ENCODE data around the gene OR1F1.
A peak's percentile ranks its signal among the peaks of the same experiment; 100 is the strongest.
"Not testable (repeated sequence)": the region's sequence is repeated elsewhere in the genome, so short reads cannot be mapped to it uniquely, and the experiment has no call there.

OR1F1 gene

DNA sequence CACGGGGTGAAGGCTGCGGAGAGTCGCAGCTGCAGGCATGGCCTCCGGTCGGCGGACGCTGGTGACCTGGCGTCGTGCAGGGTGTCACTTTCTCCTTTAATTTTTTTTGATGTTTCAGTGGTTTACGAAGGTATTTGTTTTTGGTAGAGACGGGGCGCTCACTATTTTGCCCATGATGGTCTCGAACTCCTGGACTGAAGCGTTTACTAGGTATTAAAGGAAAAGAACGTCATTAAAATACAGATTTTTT lies 36.1 kb upstream of the OR1F1 start:
- no peak for DNase-seq

- DNase-seq: peak; percentile 88
Measured at GRCh38 chr16:3152277-3152990, 35.6 kb upstream of the OR1F1 start.

DNA sequence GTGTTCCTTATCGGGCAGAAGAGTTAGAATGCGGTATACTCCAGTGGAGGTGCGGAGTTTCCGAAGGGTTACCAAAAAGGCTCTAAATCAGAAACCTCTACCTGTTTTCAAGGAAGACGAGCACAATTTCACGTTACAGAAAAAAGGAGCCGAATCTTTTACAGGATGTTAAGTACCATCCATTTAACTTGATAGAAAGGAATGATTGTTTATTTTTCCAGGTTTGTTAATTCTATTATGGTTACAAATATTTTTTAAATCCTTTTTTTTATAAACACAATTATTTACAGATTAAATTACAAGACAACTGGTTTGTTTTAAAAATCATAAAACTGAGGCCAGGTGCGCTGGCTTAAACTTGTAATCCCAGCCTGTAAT lies 35.0 kb upstream of the OR1F1 start:
- DNase-seq: no peak

GRCh38 chr16:3155181-3155580 lies 32.8 kb upstream of the OR1F1 start:
- DNase-seq: no peak

GRCh38 chr16:3155972-3156371 lies 32.0 kb upstream of the OR1F1 start:
- no peak for DNase-seq

GRCh38 chr16:3157229-3158025 lies 30.6 kb upstream of the OR1F1 start:
- peak; percentile 94 for DNase-seq

GRCh38 chr16:3158026-3158509 lies 29.9 kb upstream of the OR1F1 start:
- no peak for DNase-seq

DNA sequence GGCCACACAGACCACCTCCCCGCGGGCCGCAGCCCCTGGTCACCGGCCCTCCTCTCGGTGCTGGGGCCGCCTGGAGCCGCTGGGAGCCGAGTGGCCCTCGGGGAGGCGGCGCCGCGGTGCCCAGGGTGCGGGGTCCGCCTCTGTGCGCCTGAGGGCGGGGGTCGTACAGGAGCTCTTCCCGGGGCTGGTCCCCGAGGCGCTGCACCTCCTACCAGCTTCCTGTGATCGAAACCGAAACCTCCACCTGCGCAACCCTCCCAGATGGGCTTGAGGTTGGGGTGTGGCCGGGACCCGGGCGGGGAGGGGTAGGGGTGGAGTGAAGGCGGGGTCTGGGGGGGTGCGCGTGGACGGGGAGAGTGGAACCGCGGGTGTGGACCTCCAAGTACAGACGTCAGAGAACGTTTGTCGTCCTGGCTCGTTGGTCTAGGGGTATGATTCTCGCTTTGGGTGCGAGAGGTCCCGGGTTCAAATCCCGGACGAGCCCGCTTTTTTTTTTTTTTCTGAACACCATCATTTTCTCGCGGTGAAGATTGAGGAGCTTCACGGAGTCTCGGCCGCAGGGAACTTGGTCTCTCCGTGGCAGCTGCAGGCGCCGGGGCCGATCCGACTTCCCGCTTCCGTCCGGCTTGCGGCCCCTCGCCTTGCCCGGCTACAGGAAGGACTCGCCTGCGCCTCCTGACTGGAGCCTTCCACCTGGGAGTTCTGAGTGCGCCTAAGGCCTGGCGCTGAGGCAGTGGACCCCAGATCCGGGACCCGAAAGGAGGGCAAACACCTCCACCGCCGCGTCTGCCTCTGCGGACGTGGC lies 29.3 kb upstream of the OR1F1 start:
- DNase-seq: peak; percentile 65

GRCh38 chr16:3161235-3162018 lies 26.6 kb upstream of the OR1F1 start:
- no peak for DNase-seq

- DNase-seq: no peak
Measured at GRCh38 chr16:3164121-3164991, 23.6 kb upstream of the OR1F1 start.

DNA sequence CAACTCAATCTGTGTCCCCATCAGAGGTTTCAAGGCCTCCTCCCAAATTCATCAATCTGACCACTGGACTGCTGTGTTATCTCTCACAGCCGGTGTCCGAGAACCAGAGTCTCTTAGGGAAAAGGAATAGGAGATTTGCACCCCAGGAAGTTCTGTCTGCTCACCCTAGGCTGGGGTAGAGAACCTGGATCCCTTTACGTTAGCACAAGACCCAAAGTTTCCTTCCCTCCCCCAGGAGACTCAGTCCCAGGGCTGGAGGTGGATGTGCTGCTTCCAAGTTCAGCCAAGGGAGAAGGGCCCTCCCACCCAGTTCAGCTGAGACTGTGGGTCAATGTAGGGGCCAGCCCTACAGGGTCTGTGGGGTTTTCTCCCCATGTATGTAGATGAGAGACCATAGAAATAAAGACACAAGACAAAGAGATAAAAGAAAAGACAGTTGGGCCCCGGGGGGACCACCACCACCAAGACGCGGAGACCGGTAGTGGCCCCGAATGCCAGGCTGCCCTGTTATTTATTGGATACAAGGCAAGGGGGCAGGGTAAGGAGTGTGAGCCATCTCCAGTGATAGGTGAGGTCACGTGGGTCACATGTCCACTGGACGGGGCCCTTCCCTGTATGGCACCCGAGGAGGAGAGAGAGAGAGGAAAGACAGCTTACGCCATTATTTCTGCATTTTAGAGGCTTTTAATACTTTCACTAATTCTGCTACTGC lies 22.7 kb upstream of the OR1F1 start:
- no peak for DNase-seq

GRCh38 chr16:3166505-3166886 lies 21.5 kb upstream of the OR1F1 start:
- no peak for DNase-seq

DNA sequence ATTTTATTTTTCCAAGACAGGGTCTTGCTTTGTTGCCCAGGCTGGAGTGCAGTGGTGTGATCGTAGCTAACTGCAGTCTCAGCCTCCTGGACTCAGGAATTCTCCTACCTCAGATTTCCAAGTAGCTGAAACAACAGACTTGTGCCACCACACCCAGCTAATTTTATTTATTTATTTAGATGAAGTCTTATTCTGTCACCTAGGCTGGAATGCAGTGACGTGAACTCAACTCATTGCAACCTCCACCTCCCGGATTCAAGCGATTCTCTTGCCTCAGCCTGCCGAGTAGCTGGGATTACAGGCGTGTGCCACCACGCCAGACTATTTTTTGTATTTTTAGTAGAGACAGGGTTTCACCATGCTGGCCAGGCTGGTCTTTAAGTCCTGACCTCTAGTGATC lies 19.3 kb upstream of the OR1F1 start:
- DNase-seq: not testable (repeated sequence)

- no peak for DNase-seq
Measured at GRCh38 chr16:3170440-3171180, 17.4 kb upstream of the OR1F1 start.

DNA sequence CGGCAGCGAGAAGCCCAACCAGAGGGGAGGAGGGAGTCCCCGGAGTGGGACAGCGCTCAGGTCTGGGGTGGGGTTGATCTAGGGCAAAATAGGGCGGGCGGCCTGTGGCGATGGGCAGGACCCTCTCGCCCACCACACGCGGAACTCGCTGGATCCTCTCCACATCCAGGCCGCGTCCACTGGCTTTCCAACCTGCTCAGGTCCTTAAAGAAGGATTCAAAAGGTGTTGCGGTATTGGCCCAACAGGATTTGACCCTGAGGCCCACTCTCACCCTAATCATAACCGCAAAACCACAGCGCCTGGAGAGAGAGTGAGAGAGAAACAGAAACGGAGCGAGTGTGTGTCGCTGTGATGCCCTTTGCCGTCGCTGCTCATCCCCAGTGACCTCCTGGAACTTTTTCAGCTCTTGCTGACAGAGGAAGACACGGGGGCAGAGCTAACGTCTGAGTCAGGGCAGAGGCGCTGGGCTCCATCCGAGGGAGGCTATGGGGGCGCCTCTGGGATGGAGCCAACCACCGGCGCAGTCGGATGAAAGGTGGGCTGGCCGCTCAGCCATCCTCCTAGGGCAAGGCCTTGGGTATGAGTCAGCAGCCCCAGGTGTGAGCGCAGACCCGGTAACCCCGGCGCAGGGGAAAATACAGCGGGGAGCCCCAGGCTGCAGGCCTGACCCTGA lies 16.7 kb upstream of the OR1F1 start:
- DNase-seq: peak; percentile 20

DNA sequence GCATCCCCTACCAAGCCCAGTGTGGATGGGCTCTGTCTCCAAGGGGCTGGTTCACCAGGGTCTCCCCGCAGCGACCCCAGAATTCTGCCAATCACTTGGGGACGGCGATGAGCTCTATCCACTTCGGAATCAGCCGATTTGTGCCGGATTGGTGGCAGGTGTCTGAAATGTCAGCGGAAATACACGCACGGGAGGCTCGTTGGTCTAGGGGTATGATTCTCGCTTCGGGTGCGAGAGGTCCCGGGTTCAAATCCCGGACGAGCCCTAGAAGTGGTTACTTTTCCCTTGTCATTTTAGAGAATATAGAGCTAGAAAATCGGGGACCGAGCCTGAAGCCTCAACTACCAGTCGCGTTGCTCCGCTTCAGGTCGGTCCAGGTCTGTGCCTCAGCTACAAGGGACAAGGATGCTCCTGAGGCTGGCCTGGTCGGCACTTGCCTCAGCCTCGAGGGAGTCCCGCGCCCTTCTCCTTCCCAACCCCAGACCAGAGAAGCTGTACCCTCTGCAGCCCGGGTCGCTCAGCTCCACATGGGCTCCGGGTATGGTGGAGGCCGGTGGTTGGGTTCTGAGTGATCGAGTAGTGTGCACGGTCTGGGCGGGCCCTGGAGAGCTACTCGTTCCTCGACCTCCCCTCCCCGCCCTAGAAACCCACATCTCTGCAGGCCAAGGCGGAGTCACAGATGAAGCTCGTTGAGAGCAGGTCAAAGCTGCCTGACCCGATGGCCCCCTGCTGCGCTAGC lies 16.0 kb upstream of the OR1F1 start:
- DNase-seq: peak; percentile 42

DNA sequence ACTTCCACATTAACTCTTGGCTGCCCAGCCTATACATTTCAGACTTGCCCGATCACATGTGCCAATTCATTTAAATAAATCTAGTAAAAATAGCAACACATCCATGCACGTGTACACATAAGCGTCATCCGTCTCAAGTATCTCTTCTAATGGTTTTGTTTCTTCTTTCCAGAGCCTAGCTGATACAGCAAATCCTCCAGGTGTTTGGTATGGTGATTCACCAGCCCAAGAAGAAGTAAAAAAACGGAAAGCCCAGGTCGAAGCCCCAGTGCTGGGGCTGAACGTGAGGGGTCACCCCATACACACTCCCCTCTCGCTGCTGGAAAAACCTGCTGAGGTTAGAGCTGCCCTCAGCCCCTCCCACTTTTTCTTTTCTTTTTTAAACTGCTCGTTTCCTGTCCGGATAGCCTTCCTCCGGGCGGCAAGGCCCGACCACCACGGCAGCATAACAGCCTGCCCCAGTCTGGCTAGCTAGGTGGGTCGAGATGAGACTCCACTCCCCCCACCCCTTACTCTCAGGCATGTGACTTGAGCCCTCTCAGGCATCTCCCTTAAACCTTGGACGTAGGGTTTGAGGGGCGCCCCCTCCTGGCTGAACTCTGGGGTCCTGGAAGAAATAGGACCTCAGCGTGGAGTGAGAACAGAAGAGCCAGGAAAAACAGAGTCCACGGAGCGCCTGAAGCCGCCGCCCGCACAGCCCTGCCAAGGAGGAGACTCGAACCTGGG lies 13.9 kb upstream of the OR1F1 start:
- no peak for DNase-seq

DNA sequence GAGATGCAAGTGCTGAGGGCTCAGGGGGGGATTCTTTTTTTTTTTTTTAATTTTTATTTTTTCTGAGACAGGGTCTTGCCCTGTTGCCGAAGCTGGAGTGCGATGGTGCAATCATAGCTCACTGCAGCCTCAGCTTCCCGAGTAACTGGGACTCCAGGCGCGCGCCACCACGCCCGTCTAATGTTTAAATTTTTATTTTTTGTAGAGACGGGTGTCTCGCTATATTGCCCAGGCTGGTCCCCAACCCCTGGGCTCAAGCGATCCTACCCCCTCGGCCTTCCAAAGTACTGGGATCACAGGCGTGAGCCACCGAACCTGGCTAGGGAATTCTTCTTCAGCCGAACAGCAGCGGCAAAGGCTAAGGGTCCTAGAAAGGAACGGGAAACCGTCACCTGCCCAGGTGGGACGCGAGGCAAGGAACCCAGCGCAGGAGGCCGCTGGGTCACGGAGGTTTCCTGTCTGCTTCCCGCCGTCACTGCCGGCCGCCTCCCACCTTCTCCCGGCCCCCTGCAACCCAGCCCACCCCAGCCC lies 13.3 kb upstream of the OR1F1 start:
- no peak for DNase-seq
